GM19035 (cell line): ENCODE measurements around the gene TUBAL3.

ENCODE experiments used
- ATAC-seq: cut with Tn5 transposase; IDR thresholded peaks from one replicate; pipeline ENCODE4 v1.9.1; 2021; ENCODE audit not compliant: unreplicated experiment

The TUBAL3 gene

DNA sequence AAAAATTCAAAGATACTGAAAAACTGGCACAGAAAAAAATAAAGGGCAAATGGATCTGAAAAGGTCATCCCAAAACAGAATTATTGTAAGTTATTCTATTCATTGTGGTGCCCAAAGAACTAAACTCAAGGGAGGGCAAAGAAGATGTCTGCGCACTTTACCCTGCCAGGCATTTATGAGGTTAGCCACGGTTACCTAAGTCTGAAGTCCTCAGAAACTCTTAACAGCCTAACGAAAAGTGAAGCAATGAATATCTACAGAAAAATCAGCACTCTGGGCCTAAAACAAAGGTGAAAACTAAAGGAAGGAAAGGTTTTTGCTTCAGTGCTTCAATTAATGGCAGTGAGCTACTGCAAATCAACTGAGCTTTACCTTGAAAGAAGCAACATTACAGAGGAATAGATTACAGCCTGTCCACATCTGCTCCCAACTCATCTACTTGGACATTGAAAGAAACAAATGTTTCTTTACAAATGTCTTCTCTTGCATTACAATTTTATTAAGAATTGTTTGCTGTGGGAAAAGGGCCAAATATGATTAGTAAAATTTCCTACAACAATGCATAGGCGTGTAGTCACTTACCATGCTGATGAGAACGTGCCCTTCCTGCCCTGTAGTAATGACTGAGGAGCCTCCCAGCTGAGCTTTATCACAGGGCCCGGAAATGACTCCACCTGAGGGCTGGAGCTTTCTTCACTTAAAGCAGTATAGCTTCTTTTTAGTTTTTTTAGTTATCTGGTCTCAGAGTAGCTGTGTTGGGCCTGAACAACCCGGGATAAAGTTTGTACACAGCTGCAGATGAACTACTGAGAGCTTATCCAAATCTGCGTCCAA is at the start of gene TUBAL3:
Gene TUBAL3, minus strand, starts transcription at position 621 of the 834 bp plus-strand sequence. Its CDS starts 36 bp downstream, at position 585.
- ATAC-seq, result no peak

GRCh38 chr10:5453749-5454489 is 49.3 kb upstream of the TUBAL3 start:
- no peak for ATAC-seq

- ATAC-seq, result no peak
Observed at GRCh38 chr10:5450605-5451384, 46.2 kb upstream of the TUBAL3 start.

DNA sequence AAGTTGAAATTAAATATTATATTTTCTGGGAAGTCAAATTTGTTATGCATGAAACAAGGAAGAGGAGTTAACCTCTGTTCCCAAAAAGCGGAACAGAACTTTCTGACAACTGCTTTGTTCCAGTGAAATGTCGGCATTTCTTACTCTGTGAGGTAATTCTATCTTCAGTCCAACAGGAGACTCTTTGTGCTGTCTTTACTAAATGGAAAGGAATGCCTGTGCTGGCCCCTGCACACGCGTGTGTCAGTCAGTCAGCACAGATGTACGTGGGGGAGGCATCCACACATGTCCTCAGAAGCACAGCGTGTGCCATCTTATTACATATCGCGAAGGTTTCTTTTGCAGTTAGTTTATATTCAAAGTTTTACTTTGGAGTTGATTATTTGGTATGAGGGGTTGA is 45.2 kb upstream of the TUBAL3 start:
- ATAC-seq, result no peak

DNA sequence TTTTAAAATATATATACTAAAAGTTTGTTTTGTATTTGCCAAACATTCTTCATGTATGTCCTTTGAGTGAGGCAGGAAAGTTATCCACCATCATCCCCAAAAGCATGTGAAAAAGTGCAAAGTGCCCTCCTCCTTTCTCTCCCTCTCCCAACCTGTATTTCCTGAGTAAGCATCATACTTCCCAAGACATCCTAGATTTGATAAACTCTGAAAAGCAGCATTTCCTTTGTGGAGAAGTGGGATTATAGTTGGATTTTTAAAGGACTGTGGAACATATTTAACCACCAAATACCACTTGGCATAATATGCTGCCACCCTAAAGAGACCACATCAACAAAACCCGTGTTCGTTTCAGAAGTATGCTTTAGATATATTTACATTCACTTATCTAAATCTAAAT is 44.6 kb upstream of the TUBAL3 start:
- no peak for ATAC-seq

DNA sequence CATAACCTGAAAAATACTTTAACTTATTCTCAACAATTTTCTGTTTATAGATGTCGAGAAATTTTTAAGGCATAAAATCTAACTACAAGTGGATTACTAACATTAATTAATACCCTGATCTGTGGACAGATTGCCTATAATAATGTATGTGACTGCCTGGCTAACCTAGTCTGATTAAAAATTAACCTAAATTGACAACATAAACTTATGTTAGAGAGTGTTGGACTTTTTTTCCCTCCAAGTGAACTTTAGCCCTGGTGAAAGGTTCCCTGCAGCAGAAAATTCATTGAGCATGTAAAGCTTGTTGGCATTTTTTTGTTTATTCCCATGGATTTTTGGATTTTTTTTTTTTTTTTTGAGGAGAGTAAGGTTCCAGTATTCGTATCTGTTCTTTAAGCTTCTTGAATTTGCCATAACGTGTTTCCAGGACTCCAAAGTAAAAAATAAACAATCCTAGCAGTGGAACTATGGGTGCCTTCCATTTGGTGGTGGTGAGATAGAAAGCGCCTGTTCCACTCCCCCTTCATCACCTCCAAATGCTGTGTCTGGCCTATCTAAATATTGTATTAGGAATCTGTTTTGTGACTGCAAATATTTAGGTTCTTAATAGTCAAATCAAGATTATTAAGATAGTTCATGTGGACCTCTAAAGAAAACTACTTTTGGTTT is 43.8 kb upstream of the TUBAL3 start:
- no peak for ATAC-seq

DNA sequence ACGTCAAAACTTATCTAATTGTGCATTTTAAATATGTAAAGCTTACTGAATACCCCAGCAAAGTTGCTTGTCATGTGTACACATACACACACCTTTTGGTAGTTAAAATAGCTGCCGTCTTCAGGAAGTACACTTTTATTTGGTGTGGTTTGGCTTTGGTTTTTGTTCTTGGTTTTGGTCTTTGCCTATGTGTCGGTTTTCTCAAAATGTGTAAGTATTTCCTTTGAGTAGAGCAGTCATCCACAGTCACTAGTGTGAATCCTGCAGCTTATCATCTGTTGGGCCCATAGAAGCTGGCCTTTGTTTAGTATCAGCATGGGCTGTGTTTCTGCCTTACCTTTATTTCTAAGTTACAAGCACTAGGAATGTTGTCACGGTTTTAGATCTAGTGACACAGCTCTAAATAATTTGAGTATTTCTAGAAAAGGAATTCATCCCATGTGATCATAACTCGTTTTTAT is 43.0 kb upstream of the TUBAL3 start:
- peak; percentile 52 for ATAC-seq

DNA sequence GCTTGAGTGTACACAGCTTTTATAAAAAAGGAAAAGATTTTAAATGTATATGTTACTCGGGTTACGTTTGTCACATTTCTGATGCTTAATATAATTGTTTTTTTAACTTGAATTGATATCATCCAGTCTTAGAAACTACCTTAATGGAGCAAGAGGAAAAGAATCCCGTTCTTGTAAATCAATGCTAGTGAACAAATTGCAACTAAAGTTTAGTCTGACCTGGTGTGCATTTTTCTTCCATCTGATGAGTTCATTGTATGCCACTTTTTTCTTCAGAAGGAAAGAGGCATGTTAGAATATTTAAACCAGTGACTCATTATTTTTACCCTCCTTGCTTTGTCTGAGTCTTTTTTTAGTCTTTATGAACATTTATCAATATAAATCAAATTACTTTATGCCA is 42.4 kb upstream of the TUBAL3 start:
- ATAC-seq, result no peak

- ATAC-seq, result no peak
Observed at GRCh38 chr10:5446390-5446926, 41.8 kb upstream of the TUBAL3 start.

DNA sequence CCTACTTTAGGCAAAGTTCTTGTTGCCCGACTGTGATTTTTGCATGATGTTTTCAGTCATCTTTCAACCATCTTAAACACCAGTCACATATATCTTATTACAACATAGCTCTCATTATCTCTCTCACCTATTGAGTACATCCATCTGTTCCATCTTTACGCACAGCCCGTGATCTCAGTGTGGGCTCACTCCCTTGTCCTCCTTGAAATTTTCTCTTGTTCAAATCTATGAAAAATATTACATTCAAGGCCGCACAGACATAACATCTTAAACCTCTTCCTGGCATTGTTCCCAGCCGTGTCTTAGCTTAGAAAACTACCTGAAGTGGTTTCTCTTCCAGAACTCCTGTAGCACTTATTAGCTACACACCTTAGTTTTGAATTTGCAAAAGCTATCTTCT is 40.4 kb upstream of the TUBAL3 start:
- no peak for ATAC-seq

- ATAC-seq, result peak; percentile 74
Observed at GRCh38 chr10:5443429-5443828, 38.8 kb upstream of the TUBAL3 start.

- ATAC-seq, result peak; percentile 9
Observed at GRCh38 chr10:5442990-5443370, 38.4 kb upstream of the TUBAL3 start.

DNA sequence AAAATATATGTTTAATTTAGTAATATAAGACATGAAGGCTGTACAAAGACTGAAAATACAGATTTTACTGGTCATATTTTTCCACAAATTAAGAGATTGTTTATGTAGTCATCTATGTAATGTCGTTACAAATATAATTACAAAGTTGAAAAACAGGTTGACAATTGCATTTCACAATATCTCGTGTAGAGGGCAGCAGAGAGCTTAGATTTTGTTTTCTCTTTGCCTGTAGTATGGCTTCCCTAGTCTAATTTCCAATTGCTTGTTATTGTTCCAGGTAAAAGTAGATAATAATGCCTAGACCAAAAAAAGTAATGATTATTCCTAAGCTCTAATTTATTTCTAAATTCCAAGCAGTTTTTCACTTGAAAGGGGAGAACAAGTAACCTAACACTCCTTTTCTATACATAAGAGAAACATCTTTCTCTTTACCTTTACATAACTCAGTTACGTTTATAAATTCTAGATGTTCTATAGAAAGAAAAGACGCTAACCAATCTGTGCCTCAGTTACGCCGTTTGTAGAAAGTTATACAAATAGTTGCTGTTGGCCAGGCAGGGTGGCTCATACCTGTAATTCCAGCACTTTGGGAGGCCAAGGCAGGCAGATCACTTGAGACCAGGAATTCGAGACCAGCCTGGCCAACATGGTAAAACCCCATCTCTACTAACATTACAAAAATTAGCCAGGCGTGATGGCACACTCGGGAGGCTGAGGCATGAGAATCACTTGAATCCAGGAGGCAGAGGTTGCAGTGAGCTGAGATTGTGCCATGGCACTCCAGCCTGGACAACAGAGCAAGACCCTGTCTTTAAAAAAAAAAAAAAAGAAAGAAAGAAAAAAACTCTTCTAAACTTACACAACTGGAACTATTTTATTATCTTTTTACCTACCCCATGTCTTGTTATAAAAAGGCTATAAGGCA is 37.7 kb upstream of the TUBAL3 start:
- ATAC-seq, result no peak

DNA sequence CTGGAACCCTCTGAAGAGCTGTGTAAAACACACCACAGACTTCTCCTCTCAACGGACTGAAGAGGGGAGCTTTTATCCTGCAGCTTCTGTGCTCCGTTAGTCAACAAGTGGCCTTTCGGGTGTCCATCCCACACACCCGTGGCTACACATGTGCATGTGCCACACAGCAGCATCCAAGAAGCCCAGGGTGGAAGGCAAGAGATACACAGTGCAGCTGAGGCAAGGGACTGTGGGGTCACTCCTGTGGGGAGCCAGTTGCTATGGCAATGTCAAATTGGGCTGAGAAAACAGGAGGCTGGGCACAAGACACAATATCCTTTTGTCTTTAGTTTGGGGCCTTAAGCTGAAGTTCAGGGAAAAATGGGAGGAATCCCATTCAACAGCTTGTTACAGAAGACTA is 36.5 kb upstream of the TUBAL3 start:
- no peak for ATAC-seq

GRCh38 chr10:5440206-5440605 is 35.6 kb upstream of the TUBAL3 start:
- ATAC-seq, result no peak

DNA sequence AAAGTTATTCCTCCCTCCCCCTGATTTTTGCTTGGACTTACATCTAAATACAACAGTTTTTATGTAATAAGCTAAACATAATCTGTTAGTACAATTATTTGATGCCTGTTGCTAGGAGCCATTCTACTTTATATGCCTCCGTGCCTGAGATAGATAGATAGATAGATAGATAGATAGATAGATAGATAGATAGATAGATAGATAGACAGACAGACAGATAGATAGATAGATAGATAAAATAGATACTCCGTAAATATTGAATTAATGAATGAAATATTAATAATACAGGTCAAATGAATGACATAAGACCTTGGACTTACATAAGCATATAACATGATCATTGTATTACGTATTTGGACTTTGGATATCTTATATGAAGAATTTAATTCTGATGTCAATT is 30.7 kb upstream of the TUBAL3 start:
- no peak for ATAC-seq

DNA sequence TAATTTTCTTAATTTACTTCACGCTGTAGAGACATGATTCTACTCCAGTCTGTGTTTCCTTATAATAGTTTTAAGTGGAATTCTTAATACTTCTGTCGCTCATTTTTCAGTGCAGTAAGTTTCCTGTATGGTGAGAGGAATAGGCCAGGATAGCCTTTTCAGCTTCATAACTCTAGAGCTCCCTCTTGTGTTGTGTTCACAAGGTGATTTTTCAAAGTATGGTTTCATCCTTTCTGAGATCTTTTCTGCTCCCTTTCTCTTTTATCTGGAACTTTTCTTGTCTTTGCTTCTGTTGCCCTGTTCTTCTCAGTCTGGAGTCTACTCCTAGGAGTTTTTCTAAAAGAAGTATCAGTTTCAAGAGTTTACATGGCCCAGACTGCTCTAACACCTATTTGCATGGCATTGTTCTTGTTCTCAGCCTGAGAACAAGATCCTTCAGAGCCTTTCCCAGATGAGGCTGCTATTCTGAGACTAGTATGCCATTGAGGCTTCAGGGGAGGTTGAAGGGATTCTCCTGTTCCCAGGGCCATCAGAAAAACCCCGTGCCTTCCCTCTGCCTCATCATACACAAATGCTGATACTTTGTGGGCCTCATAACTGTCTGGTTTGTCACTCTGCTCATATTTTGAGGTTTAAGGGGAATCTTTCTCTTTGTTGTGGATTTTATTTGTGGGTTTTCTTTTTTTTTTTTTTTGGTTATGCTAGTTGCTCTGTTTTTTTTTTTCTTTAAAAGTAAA is 29.6 kb upstream of the TUBAL3 start:
- no peak for ATAC-seq

DNA sequence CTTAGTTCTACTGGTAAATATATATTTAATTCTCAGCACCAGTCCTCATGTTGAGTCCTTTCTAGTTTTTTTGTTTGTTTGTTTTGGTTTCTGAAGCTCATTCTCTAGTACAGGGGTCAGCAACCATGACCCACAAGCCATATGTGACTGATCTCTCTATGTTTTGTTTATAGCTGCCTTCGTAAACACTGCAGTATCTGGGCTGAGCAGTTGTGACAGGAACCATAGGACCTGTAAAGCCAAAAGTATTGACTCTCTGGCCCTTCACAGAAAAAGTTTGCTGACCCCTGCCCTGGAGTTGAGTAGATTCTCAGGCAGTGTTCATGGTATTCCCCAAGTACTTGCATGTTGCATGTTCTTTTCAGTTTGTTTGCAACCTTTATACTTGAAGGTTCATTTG is 28.6 kb upstream of the TUBAL3 start:
- no peak for ATAC-seq

DNA sequence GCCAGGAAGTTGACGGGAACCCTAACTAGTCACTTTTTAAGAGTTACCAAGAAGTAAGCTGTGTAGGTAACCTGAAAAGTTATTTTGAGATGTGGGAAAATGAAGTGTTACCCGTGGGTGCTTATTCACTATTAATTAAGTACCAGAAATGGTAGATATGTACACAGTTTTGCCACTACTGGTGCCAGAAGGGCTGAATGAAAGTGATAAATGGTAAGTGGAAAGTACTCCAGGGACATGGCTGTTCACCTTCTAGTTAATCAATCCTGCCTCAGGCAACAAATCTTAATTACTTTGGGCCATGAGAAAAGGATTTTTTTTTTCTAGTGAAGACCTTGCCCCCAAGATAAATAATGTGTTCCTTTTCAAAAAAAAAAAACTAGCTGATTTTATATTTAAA is 23.5 kb upstream of the TUBAL3 start:
- ATAC-seq, result no peak
